Measurements from ENCODE around the gene IL3. TPM values are rescaled to one million over a fixed set of nuclear protein-coding genes. Genes with fewer than 3 reads are reported as not detected.

The IL3 gene
- total and polyA plus RNA-seq, 2 experiments from 2014 or later, result not detected

DNA sequence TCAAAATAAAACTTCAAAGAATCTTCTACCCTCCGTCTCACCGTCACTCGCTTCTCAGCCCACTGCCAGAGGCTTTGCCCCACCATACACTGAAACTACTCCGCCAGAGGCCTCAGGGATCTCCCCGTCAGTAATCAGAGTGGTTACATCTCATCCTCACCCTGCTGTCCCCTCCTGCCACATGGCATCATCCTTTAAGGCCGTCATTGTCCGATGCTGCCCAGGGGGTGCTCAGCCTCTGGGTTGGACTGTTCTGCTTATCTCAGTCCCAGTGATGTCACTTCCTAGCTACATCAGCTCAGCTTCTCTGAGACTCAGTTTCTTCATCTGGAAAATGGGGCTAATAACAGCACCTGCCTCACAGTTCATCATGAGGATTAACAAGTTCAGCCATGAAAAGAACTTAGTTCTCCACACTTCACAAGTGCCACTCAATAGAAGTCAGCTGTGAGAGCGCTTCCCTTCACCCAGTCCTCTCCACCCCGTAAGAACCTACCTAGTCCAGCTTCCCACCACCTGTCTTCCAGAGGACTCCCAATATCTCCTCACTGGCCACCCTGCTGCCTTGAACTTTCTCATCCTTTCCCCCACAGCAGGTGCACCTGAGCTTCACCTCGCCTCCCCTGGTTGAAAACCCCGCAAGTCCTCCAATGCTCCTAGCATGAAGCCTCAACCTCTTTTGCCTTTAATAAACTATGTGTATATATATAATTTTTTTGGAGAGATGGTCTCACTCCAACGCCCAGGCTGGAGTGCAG lies 2.8 kb upstream of the IL3 start (continued):
- TF ChIP-seq, protein P1, sequence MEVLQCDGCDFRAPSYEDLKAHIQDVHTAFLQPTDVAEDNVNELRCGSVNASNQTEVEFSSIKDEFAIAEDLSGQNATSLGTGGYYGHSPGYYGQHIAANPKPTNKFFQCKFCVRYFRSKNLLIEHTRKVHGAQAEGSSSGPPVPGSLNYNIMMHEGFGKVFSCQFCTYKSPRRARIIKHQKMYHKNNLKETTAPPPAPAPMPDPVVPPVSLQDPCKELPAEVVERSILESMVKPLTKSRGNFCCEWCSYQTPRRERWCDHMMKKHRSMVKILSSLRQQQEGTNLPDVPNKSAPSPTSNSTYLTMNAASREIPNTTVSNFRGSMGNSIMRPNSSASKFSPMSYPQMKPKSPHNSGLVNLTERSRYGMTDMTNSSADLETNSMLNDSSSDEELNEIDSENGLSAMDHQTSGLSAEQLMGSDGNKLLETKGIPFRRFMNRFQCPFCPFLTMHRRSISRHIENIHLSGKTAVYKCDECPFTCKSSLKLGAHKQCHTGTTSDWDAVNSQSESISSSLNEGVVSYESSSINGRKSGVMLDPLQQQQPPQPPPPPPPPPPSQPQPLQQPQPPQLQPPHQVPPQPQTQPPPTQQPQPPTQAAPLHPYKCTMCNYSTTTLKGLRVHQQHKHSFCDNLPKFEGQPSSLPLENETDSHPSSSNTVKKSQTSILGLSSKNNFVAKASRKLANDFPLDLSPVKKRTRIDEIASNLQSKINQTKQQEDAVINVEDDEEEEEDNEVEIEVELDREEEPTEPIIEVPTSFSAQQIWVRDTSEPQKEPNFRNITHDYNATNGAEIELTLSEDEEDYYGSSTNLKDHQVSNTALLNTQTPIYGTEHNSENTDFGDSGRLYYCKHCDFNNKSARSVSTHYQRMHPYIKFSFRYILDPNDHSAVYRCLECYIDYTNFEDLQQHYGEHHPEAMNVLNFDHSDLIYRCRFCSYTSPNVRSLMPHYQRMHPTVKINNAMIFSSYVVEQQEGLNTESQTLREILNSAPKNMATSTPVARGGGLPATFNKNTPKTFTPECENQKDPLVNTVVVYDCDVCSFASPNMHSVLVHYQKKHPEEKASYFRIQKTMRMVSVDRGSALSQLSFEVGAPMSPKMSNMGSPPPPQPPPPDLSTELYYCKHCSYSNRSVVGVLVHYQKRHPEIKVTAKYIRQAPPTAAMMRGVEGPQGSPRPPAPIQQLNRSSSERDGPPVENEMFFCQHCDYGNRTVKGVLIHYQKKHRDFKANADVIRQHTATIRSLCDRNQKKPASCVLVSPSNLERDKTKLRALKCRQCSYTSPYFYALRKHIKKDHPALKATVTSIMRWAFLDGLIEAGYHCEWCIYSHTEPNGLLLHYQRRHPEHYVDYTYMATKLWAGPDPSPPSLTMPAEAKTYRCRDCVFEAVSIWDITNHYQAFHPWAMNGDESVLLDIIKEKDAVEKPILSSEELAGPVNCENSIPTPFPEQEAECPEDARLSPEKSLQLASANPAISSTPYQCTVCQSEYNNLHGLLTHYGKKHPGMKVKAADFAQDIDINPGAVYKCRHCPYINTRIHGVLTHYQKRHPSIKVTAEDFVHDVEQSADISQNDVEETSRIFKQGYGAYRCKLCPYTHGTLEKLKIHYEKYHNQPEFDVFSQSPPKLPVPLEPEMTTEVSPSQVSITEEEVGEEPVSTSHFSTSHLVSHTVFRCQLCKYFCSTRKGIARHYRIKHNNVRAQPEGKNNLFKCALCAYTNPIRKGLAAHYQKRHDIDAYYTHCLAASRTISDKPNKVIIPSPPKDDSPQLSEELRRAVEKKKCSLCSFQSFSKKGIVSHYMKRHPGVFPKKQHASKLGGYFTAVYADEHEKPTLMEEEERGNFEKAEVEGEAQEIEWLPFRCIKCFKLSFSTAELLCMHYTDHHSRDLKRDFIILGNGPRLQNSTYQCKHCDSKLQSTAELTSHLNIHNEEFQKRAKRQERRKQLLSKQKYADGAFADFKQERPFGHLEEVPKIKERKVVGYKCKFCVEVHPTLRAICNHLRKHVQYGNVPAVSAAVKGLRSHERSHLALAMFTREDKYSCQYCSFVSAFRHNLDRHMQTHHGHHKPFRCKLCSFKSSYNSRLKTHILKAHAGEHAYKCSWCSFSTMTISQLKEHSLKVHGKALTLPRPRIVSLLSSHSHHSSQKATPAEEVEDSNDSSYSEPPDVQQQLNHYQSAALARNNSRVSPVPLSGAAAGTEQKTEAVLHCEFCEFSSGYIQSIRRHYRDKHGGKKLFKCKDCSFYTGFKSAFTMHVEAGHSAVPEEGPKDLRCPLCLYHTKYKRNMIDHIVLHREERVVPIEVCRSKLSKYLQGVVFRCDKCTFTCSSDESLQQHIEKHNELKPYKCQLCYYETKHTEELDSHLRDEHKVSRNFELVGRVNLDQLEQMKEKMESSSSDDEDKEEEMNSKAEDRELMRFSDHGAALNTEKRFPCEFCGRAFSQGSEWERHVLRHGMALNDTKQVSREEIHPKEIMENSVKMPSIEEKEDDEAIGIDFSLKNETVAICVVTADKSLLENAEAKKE (CRISPR knock-in tag; IDR thresholded peaks at IDR 0.05), result no peak
- TF ChIP-seq, protein P2, sequence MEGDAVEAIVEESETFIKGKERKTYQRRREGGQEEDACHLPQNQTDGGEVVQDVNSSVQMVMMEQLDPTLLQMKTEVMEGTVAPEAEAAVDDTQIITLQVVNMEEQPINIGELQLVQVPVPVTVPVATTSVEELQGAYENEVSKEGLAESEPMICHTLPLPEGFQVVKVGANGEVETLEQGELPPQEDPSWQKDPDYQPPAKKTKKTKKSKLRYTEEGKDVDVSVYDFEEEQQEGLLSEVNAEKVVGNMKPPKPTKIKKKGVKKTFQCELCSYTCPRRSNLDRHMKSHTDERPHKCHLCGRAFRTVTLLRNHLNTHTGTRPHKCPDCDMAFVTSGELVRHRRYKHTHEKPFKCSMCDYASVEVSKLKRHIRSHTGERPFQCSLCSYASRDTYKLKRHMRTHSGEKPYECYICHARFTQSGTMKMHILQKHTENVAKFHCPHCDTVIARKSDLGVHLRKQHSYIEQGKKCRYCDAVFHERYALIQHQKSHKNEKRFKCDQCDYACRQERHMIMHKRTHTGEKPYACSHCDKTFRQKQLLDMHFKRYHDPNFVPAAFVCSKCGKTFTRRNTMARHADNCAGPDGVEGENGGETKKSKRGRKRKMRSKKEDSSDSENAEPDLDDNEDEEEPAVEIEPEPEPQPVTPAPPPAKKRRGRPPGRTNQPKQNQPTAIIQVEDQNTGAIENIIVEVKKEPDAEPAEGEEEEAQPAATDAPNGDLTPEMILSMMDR (conservative IDR thresholded peaks at IDR 0.05; ENCODE audit: low read depth in 2 of 2), result no peak
- TF ChIP-seq, protein P3, sequence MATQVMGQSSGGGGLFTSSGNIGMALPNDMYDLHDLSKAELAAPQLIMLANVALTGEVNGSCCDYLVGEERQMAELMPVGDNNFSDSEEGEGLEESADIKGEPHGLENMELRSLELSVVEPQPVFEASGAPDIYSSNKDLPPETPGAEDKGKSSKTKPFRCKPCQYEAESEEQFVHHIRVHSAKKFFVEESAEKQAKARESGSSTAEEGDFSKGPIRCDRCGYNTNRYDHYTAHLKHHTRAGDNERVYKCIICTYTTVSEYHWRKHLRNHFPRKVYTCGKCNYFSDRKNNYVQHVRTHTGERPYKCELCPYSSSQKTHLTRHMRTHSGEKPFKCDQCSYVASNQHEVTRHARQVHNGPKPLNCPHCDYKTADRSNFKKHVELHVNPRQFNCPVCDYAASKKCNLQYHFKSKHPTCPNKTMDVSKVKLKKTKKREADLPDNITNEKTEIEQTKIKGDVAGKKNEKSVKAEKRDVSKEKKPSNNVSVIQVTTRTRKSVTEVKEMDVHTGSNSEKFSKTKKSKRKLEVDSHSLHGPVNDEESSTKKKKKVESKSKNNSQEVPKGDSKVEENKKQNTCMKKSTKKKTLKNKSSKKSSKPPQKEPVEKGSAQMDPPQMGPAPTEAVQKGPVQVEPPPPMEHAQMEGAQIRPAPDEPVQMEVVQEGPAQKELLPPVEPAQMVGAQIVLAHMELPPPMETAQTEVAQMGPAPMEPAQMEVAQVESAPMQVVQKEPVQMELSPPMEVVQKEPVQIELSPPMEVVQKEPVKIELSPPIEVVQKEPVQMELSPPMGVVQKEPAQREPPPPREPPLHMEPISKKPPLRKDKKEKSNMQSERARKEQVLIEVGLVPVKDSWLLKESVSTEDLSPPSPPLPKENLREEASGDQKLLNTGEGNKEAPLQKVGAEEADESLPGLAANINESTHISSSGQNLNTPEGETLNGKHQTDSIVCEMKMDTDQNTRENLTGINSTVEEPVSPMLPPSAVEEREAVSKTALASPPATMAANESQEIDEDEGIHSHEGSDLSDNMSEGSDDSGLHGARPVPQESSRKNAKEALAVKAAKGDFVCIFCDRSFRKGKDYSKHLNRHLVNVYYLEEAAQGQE (IDR thresholded peaks at IDR 0.05; ENCODE audit: unreplicated experiment), result no peak
- TF ChIP-seq STAT1 (IDR thresholded peaks at IDR 0.05; ENCODE audit: unreplicated experiment) (no peak), EZH2phosphoT487 (IDR thresholded peaks at IDR 0.05; ENCODE audit: unreplicated experiment) (no peak), CREB1 (CRISPR knock-in tag; IDR thresholded peaks at IDR 0.05; ENCODE audit: low read depth) (no peak), NANOG (IDR thresholded peaks at IDR 0.05; ENCODE audit: borderline replicate concordance) (no peak)

All from GM23338 (cell line).